Karpas-422 (cell line): ENCODE results near the gene CNKSR2. TPM values are rescaled to one million over a fixed set of nuclear protein-coding genes. Genes with fewer than 3 reads are reported as not detected.

Experiments
- DNase-seq: peaks from one replicate; pipeline ENCODE4 v3.0.0-alpha.2; 2015
- H2AFZ ChIP-seq: fragments of 200-600 bp; sonication (generic); 2 replicates; pipeline ENCODE4 v1.6.1; 2014; ENCODE audit warnings: antibody characterized with exemption, low read length, mixed read lengths
- H3K27ac ChIP-seq: fragments of 200-600 bp; sonication (generic); 2 replicates; pipeline ENCODE4 v1.5.1; 2014; ENCODE audit warnings: mild to moderate bottlenecking, low read length, moderate library complexity
- H3K27me3 ChIP-seq: fragments of 200-600 bp; sonication (generic); 2 replicates; pipeline ENCODE4 v1.6.1; 2014; ENCODE audit warnings: low read length, mixed read lengths
- H3K36me3 ChIP-seq: fragments of 200-600 bp; sonication (generic); 2 replicates; pipeline ENCODE4 v1.6.1; 2014; ENCODE audit warnings: low read length, mixed read lengths; ENCODE audit not compliant: insufficient read depth
- H3K4me1 ChIP-seq: fragments of 200-600 bp; sonication (generic); 2 replicates; pipeline ENCODE4 v1.6.1; 2014; ENCODE audit warnings: mild to moderate bottlenecking, low read length, mixed read lengths
- H3K4me2 ChIP-seq: fragments of 200-600 bp; sonication (generic); 2 replicates; pipeline ENCODE4 v1.6.1; 2014; ENCODE audit warnings: low read length, low read depth, mild to moderate bottlenecking; ENCODE audit not compliant: poor library complexity, severe bottlenecking
- H3K4me3 ChIP-seq: fragments of 200-600 bp; sonication (generic); 2 replicates; pipeline ENCODE4 v1.5.1; 2014; ENCODE audit warnings: mild to moderate bottlenecking, antibody characterized with exemption, low read length, mixed read lengths
- H3K79me2 ChIP-seq: fragments of 200-600 bp; sonication (generic); 2 replicates; pipeline ENCODE4 v1.6.1; 2014; ENCODE audit warnings: mild to moderate bottlenecking, low read length, mixed read lengths
- H3K9ac ChIP-seq: fragments of 200-600 bp; sonication (generic); 2 replicates; pipeline ENCODE4 v1.6.0; 2014; ENCODE audit warnings: low read length
- H3K9me2 ChIP-seq: fragments of 200-600 bp; sonication (generic), shearing (Covaris generic); replicated peaks from 2 replicates; pipeline ENCODE4 v1.6.0; 2014; ENCODE audit warnings: mild to moderate bottlenecking, low read length, moderate library complexity; ENCODE audit not compliant: insufficient read depth
- H3K9me3 ChIP-seq: fragments of 300-700, 200-600 bp; sonication (generic); 2 replicates; pipeline ENCODE4 v1.6.1; 2014; ENCODE audit warnings: low read length, mixed read lengths
- H4K20me1 ChIP-seq: fragments of 200-600 bp; sonication (generic); 2 replicates; pipeline ENCODE4 v1.6.1; 2014; ENCODE audit warnings: mild to moderate bottlenecking, antibody characterized with exemption, low read length, low read depth; ENCODE audit not compliant: insufficient read depth
- total RNA-seq: library from RNA; depleted of rRNA; stranded (reverse); fragments of >200 nt; shearing (Covaris generic); gene quantifications from 2 replicates; pipeline ENCODE4 v1.2.3, GENCODE V29; 2014; ENCODE audit warnings: low replicate concordance; rRNA removed

CNKSR2 gene
- not detected in 2 replicates for total RNA-seq

DNA sequence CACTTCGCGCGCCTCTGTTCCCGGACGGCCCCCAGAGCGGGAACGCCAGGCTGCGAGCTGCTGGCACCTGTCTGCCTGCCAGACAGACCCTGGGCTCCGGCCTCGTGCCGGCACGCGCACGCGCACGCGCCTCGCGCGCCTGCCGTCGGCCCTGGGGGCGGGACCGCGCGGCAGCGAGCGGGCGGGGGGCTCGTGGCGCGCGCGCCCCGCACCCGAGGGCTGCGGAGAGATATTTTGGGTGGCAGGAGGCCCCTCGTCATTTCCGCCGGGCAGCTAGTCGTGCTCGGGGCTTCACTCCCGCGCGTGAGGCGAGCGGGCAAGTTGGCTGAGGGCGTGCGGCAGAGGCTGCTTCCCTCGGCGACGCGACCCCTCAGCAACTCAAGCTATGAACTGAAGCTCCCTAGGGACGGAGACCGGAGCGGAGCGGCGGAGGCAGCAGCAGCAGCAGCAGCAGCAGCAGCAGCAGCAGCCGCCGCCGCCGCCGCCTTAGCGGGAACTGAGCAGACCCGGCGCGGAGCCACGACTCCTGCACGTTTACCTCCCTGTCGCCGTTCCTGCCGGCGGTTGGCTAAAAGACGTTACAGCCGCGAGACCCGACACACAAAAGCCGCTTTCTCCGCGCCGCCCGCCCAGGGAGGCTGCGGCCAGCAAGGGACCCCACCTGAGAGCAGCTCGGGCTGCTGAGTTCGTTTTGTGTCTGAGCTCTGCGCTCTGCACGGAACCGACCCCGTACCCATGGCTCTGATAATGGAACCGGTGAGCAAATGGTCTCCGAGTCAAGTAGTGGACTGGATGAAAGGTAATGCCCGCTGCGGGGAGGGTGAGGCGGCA, at the start of gene CNKSR2:
Gene CNKSR2 (plus strand): TSS at position 256 of the 831 bp plus-strand sequence. CDS start 480 bp downstream, at position 736.
- Histone ChIP-seq H3K79me2 (no peaks in the 10 kb centered on the region), H3K27ac (no peak within 1 kb of the TSS), H4K20me1 (no peaks in the 10 kb centered on the region), H3K9me3 (no peaks in the 10 kb centered on the region), H3K4me1 (no peaks in the 10 kb centered on the region), H2AFZ (no peak within 1 kb of the TSS), H3K4me2 (no peak within 1 kb of the TSS), H3K9ac (no peak within 1 kb of the TSS), H3K9me2 (no peaks in the 10 kb centered on the region), H3K4me3 (no peak within 1 kb of the TSS), H3K27me3 (no peaks in the 10 kb centered on the region), H3K36me3 (no peaks in the 10 kb centered on the region)
- DNase-seq = no peak

DNA sequence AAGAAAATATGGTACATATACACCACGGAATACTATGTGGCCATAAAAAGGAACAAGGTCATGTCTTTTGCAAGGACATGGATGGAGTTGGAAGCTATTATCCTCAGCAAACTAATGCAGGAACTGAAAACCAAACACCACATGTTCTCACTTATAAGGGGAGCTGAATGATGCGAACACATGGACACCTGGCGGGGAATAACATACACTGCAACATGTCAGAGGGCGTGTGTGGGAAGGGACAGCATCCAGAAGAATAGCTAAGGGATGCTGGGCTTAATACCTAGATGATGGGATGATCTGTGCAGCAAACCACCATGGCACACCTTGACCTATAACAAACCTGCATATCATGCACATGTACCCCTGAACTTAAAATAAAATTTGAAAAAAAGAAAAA, 19.5 kb upstream of the CNKSR2 start:
- Histone ChIP-seq H3K9me2 (no peaks in the 10 kb centered on the region), H3K36me3 (no peaks in the 10 kb centered on the region), H3K4me1 (no peaks in the 10 kb centered on the region), H4K20me1 (no peaks in the 10 kb centered on the region), H3K27me3 (no peaks in the 10 kb centered on the region), H3K4me3 (no peak overlapping the region), H3K79me2 (no peaks in the 10 kb centered on the region), H3K9ac (no peak overlapping the region), H3K4me2 (no peak overlapping the region), H3K27ac (no peak overlapping the region), H2AFZ (no peak overlapping the region), H3K9me3 (peaks cover 2% of the 10 kb centered on the region; the same call in 1 of the 2 replicates)
- DNase-seq = peak; percentile 47

DNA sequence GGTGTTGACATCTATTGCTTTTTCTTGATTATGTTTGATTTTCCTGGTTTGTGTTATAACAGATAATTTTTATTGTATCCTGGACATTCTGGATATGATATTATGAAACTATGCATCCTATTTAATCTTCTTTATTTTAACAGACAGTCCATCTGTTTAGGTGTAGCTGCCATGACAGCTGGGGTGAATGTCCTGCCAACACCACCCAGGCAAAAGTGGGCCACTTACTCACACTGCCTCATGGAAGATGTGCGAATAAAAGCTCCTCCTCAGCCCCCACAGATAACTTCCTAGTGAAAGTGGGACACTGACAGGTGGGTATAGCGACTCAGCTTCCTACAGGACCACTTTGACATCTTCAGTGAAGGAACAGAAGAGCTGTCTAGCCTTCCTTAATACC, 18.4 kb upstream of the CNKSR2 start:
- no peak overlapping the region for H3K9ac ChIP-seq

DNA sequence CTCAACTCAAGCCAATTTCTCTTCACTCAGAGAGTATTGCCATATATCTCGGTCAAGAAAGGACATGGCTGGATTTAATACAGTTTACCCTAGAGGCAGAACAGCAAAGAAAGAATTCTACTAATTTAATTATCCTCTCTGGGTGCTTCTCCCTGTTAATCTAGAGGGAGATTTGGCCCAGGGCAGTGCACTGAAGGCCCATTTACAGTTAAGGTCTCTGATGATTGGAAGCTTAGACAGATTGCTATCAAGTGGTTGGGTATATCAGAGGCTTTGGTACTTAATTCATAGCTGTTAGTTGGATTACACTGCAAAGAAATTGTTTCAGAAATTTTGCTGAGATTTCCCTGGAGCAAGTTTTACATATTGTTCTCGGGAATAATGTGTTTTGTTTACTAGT, 4.6 kb upstream of the CNKSR2 start:
- Histone ChIP-seq H3K4me1 (no peaks in the 10 kb centered on the region), H4K20me1 (no peaks in the 10 kb centered on the region), H3K9me3 (no peaks in the 10 kb centered on the region), H3K27me3 (no peaks in the 10 kb centered on the region), H2AFZ (no peak overlapping the region), H3K9ac (no peak overlapping the region), H3K4me2 (no peak overlapping the region), H3K36me3 (no peaks in the 10 kb centered on the region), H3K9me2 (no peaks in the 10 kb centered on the region), H3K79me2 (no peaks in the 10 kb centered on the region), H3K27ac (no peak overlapping the region), H3K4me3 (no peak overlapping the region)
- DNase-seq = no peak

More for the DNA sequence above, 18.4 kb upstream of the CNKSR2 start:
- Histone ChIP-seq H3K27ac (no peak overlapping the region), H3K9me2 (no peaks in the 10 kb centered on the region), H3K27me3 (no peaks in the 10 kb centered on the region), H3K79me2 (no peaks in the 10 kb centered on the region), H3K4me2 (no peak overlapping the region), H3K36me3 (no peaks in the 10 kb centered on the region), H4K20me1 (no peaks in the 10 kb centered on the region), H2AFZ (no peak overlapping the region), H3K4me1 (no peaks in the 10 kb centered on the region), H3K4me3 (no peak overlapping the region), H3K9me3 (peaks cover 3% of the 10 kb centered on the region; the same call in 1 of the 2 replicates)
- no peak for DNase-seq

DNA sequence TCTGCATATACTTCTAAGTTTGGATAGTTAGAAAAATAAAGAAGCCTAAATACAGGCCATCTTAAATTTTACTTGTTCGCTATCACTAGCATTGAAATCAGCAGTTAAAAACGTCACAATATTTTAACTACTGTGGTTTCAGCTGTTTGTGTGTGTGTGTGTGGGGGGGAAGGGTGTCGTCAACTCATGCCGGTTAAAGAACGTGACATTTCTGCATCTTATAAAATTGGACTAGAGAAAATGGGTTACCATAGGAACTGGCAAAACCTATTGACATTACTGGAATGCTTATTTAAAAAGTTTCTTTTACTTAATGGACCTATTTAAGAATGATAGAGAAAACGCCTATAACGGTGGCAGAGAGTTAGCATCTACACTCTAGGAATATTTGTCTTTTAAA, 1.2 kb upstream of the CNKSR2 start:
- Histone ChIP-seq H3K36me3 (no peaks in the 10 kb centered on the region), H3K27me3 (no peaks in the 10 kb centered on the region), H3K79me2 (no peaks in the 10 kb centered on the region), H2AFZ (no peak overlapping the region), H3K9ac (no peak overlapping the region), H3K27ac (no peak overlapping the region), H3K4me1 (no peaks in the 10 kb centered on the region), H4K20me1 (no peaks in the 10 kb centered on the region), H3K4me3 (no peak overlapping the region), H3K9me3 (no peaks in the 10 kb centered on the region), H3K4me2 (no peak overlapping the region), H3K9me2 (no peaks in the 10 kb centered on the region)
- DNase-seq = no peak

DNA sequence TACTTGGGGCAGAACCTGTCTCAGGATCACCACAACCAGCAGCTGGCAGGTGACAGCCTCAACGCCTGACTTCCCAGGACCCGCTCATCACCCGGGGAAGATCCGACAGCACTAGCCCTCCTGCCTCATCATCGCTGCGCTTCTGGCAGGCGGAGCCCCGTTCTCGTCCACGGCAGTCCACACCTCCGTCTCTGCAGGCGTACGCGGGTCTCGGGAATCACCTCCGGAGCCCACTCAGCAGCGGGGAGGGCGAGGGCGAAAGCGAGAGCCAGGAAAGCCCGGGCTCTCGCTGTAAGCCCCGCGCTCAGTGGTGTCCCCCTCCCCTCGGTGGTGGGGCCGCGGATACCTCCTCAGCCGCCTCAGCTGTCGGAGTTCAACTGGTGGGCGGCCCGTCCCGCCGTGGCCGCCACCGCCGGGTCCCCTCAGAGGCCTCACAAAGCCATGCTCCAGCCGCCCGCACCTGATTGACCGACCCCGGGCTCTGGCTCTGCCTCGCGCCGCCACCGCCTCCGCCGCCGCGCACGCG, 518 bp upstream of the CNKSR2 start:
- Histone ChIP-seq H3K9me2 (no peaks in the 10 kb centered on the region), H3K4me3 (no peak overlapping the region), H3K4me2 (no peak overlapping the region), H3K9ac (no peak overlapping the region), H3K4me1 (no peaks in the 10 kb centered on the region), H3K36me3 (no peaks in the 10 kb centered on the region), H3K79me2 (no peaks in the 10 kb centered on the region), H3K9me3 (no peaks in the 10 kb centered on the region), H4K20me1 (no peaks in the 10 kb centered on the region), H2AFZ (no peak overlapping the region), H3K27ac (no peak overlapping the region), H3K27me3 (no peaks in the 10 kb centered on the region)
- no peak for DNase-seq

DNA sequence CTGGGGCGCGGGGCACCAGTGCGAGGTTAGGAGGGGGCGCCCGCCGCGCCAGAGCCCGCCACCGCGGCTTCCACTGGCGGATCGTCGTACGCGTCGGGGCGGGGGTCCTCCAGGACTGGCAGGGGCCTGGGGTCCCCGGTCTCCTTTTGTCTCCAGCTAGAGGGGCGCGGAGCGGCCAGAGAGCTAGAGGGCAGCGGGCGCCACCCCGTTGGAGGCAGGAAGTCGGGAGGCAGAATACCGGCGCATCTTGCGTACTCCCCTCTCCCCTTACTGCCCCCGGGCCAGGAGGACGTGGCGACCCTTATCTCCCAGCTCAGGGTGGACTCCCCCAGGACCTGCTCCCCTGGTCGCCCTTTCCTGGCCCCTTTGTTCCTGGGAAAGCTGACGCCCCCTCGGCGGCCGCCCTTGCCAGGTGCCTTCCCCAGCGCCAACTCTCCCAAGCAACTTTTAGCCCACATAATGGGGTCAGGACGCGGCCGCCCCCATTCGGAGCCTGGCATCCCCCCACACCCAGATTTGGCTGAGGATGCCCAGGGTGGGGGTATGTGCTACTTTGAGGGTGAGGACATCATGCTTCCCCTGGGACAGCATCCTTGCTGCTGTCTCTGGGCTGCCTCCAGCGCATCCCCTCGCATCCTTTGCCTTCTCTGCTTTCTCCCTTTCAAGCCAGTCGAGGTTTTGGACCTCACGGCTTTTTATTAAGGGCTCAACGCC, 933 bp downstream of the CNKSR2 start:
- Histone ChIP-seq H3K9ac (no peak overlapping the region), H3K79me2 (no peaks in the 10 kb centered on the region), H3K4me2 (no peak overlapping the region), H2AFZ (no peak overlapping the region), H3K9me3 (no peaks in the 10 kb centered on the region), H3K9me2 (no peaks in the 10 kb centered on the region), H3K27me3 (no peaks in the 10 kb centered on the region), H3K4me3 (no peak overlapping the region), H3K36me3 (no peaks in the 10 kb centered on the region), H3K27ac (no peak overlapping the region), H4K20me1 (no peaks in the 10 kb centered on the region), H3K4me1 (no peaks in the 10 kb centered on the region)
- no peak for DNase-seq

DNA sequence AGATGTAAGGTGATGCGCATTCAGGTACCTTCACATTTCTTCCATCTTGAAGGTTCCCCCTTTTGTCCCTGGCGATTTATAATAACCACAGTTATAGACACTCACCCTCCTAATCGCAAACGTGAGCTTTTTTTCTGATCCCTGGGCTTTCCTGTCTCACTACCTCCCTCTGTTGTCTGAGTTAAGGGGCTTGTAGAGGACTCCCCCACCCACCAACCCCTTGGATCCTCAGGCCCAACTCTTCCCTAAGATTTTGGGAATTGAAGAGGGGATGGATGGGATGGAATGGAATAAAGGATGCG, 1.4 kb downstream of the CNKSR2 start:
- H3K27me3 ChIP-seq = no peaks in the 10 kb centered on the region
- no peaks in the 10 kb centered on the region for H3K9me2 ChIP-seq
- no peak overlapping the region for H3K27ac ChIP-seq
- H3K9ac ChIP-seq = no peak overlapping the region
- no peak overlapping the region for H2AFZ ChIP-seq
- no peaks in the 10 kb centered on the region for H3K79me2 ChIP-seq
- H3K36me3 ChIP-seq = no peaks in the 10 kb centered on the region
- H3K9me3 ChIP-seq = no peaks in the 10 kb centered on the region
- no peaks in the 10 kb centered on the region for H3K4me1 ChIP-seq
- DNase-seq = no peak
- no peak overlapping the region for H3K4me3 ChIP-seq
- no peaks in the 10 kb centered on the region for H4K20me1 ChIP-seq
- no peak overlapping the region for H3K4me2 ChIP-seq
